Suprapubic skin (tissue), 4 donors: ENCODE results near the gene SATB1.

Experiments
- CTCF ChIP-seq, 2 donors: fragments of 200-600 bp in 1 of 2; fragments of 450-650 bp in 1 of 2; sonication (generic) in 1 of 2; IDR thresholded peaks; one replicate each; pipeline ENCODE4 v1.5.1; 2016 to 2019; ENCODE audit warnings: antibody characterized with exemption in 2 of 2, mild to moderate bottlenecking in 1 of 2, moderate library complexity in 1 of 2
- POLR2A ChIP-seq, 2 donors: fragments of 450-650 bp; IDR thresholded peaks; one replicate each; pipeline ENCODE4 v1.6.1; 2017; ENCODE audit warnings: antibody characterized with exemption in 2 of 2, mild to moderate bottlenecking in 2 of 2, moderate library complexity in 2 of 2
- POLR2AphosphoS5 ChIP-seq, 3 donors: sonication (generic); formaldehyde crosslinking; IDR thresholded peaks; one replicate each; pipeline ENCODE4 v1.6.1; 2017; ENCODE audit warnings: antibody characterized with exemption in 3 of 3

- TF ChIP-seq CTCF (IDR thresholded peaks at IDR 0.05) (no peak), POLR2AphosphoS5 (IDR thresholded peaks at IDR 0.05) (no peak), POLR2A (IDR thresholded peaks at IDR 0.05) (no peak)
Observed at GRCh38 chr3:18385706-18386105, 39.4 kb downstream of the SATB1 start.
